HCT116 (cell line): ENCODE data around the gene MAPK6.

Experiments
- CBX3 ChIP-seq: IDR thresholded peaks from 2 replicates; pipeline ENCODE4 v1.6.1; 2012; ENCODE audit warnings: low read depth
- CTCF ChIP-seq, 3 experiments: fragments of 200-600 bp in 1 of 3; sonication (generic) in 1 of 3; IDR thresholded peaks in 2 of 3; conservative IDR thresholded peaks in 1 of 3; 2 replicates each; pipeline ENCODE4 v1.5.1; 2012 to 2017; ENCODE audit warnings: low read depth in 2 of 3, low read length in 2 of 3, antibody characterized with exemption in 1 of 3, borderline replicate concordance in 1 of 3, control low read depth in 1 of 3, mild to moderate bottlenecking in 1 of 3, mixed read lengths in 1 of 3, mixed run types in 1 of 3, moderate library complexity in 1 of 3; ENCODE audit not compliant: insufficient read depth in 1 of 3
- EZH2 ChIP-seq: fragments of 200-600 bp; sonication (generic); IDR thresholded peaks from 2 replicates; pipeline ENCODE4 v1.6.1; 2017; ENCODE audit warnings: antibody characterized with exemption, mixed run types
- EZH2phosphoT487 ChIP-seq: fragments of 200-600 bp; IDR thresholded peaks from 2 replicates; pipeline ENCODE4 v1.6.1; 2018; ENCODE audit warnings: antibody characterized with exemption, borderline replicate concordance
- JUND ChIP-seq: IDR thresholded peaks from 2 replicates; pipeline ENCODE4 v1.6.1; 2012
- MAX ChIP-seq: IDR thresholded peaks from 2 replicates; pipeline ENCODE4 v1.6.1; 2012
- POLR2A ChIP-seq: IDR thresholded peaks from 2 replicates; pipeline ENCODE4 v1.7.0; 2011; ENCODE audit warnings: borderline replicate concordance; ENCODE audit not compliant: insufficient read depth, insufficient read length; ENCODE audit errors: extremely low read depth
- REST ChIP-seq: IDR thresholded peaks from 2 replicates; pipeline ENCODE4 v1.6.1; 2012; ENCODE audit warnings: low read depth
- TCF7L2 ChIP-seq: IDR thresholded peaks from 2 replicates; pipeline ENCODE4 v1.7.0; 2011; ENCODE audit warnings: borderline replicate concordance, inconsistent platforms; ENCODE audit not compliant: insufficient read depth, insufficient read length; ENCODE audit errors: extremely low read depth
- ZNF274 ChIP-seq: fragments of 200-500 bp; sonication (Bioruptor generic); IDR thresholded peaks from 2 replicates; pipeline ENCODE4 v1.6.1; 2014; ENCODE audit warnings: mild to moderate bottlenecking, low read depth, low read length, inconsistent platforms
- TF ChIP-seq, protein P1 (sequence below): IDR thresholded peaks from 2 replicates; pipeline ENCODE4 v1.6.1; 2012

- TF ChIP-seq POLR2A: no peak
- TF ChIP-seq TCF7L2: no peak
- TF ChIP-seq CTCF (IDR thresholded peaks at IDR 0.05 in 2 of 3, conservative IDR thresholded peaks at IDR 0.05 in 1 of 3; ENCODE audit: borderline replicate concordance in 1 of 3, insufficient read depth in 1 of 3, low read depth in 2 of 3, low read length in 2 of 3): no peak
- TF ChIP-seq EZH2: no peak
- TF ChIP-seq MAX: no peak
- TF ChIP-seq ZNF274: no peak
- TF ChIP-seq, protein P1, sequence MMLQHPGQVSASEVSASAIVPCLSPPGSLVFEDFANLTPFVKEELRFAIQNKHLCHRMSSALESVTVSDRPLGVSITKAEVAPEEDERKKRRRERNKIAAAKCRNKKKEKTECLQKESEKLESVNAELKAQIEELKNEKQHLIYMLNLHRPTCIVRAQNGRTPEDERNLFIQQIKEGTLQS: no peak
- TF ChIP-seq CBX3: no peak
- TF ChIP-seq REST: no peak
- TF ChIP-seq JUND: no peak
- no peak for TF ChIP-seq EZH2phosphoT487
Observed at GRCh38 chr15:51970132-51970817, 48.7 kb upstream of the MAPK6 start.
